Measurements from ENCODE around the gene TMTC1. TPM values are rescaled to one million over a fixed set of nuclear protein-coding genes. Genes with fewer than 3 reads are reported as not detected.

The TMTC1 gene
- total RNA-seq, 1 experiment from 2014 or later, result not detected

GRCh38 chr12:29595071-29595755 is 188.5 kb downstream of the TMTC1 start:
- in situ Hi-C loops (cut with HindIII; ENCODE audit: low sequenced_read_pairs), result no loop called here
- no peak for DNase-seq (ENCODE audit: low spot score)

GRCh38 chr12:29593001-29593400 is 190.7 kb downstream of the TMTC1 start:
- in situ Hi-C loops (cut with HindIII; ENCODE audit: low sequenced_read_pairs), result no loop called here
- DNase-seq (ENCODE audit: low spot score), result no peak

GRCh38 chr12:29591140-29592020 is 192.4 kb downstream of the TMTC1 start:
- in situ Hi-C loops (cut with HindIII; ENCODE audit: low sequenced_read_pairs), result no loop called here
- DNase-seq (ENCODE audit: low spot score), result no peak

GRCh38 chr12:29589851-29590250 is 193.9 kb downstream of the TMTC1 start:
- DNase-seq (ENCODE audit: low spot score), result no peak
- in situ Hi-C loops (cut with HindIII; ENCODE audit: low sequenced_read_pairs), result no loop called here

GRCh38 chr12:29589286-29589820 is 194.4 kb downstream of the TMTC1 start:
- no peak for DNase-seq (ENCODE audit: low spot score)
- in situ Hi-C loops (cut with HindIII; ENCODE audit: low sequenced_read_pairs), result no loop called here

- in situ Hi-C loops (cut with HindIII; ENCODE audit: low sequenced_read_pairs), result no loop called here
- DNase-seq (ENCODE audit: low spot score), result no peak
Observed at GRCh38 chr12:29582677-29583272, 201.0 kb downstream of the TMTC1 start.

- no peak for DNase-seq (ENCODE audit: low spot score)
- in situ Hi-C loops (cut with HindIII; ENCODE audit: low sequenced_read_pairs), result no loop called here
Observed at GRCh38 chr12:29582146-29582545, 201.6 kb downstream of the TMTC1 start.

GRCh38 chr12:29581631-29582030 is 202.1 kb downstream of the TMTC1 start:
- DNase-seq (ENCODE audit: low spot score), result no peak
- in situ Hi-C loops (cut with HindIII; ENCODE audit: low sequenced_read_pairs), result no loop called here

GRCh38 chr12:29580971-29581370 is 202.8 kb downstream of the TMTC1 start:
- DNase-seq (ENCODE audit: low spot score), result no peak
- in situ Hi-C loops (cut with HindIII; ENCODE audit: low sequenced_read_pairs), result no loop called here

- DNase-seq (ENCODE audit: low spot score), result no peak
Observed at GRCh38 chr12:29578731-29579130, 205.0 kb downstream of the TMTC1 start.

GRCh38 chr12:29578070-29578469 is 205.7 kb downstream of the TMTC1 start:
- in situ Hi-C loops (cut with HindIII; ENCODE audit: low sequenced_read_pairs), result no loop called here
- DNase-seq (ENCODE audit: low spot score), result no peak

More at GRCh38 chr12:29578731-29579130, 205.0 kb downstream of the TMTC1 start:
- in situ Hi-C loops (cut with HindIII; ENCODE audit: low sequenced_read_pairs), result no loop called here

- no peak for DNase-seq (ENCODE audit: low spot score)
Observed at GRCh38 chr12:29574500-29574899, 209.2 kb downstream of the TMTC1 start.

GRCh38 chr12:29572938-29573337 is 210.8 kb downstream of the TMTC1 start:
- in situ Hi-C loops (cut with HindIII; ENCODE audit: low sequenced_read_pairs), result no loop called here
- no peak for DNase-seq (ENCODE audit: low spot score)

More at GRCh38 chr12:29574500-29574899, 209.2 kb downstream of the TMTC1 start:
- in situ Hi-C loops (cut with HindIII; ENCODE audit: low sequenced_read_pairs), result no loop called here

- DNase-seq (ENCODE audit: low spot score), result no peak
- in situ Hi-C loops (cut with HindIII; ENCODE audit: low sequenced_read_pairs), result no loop called here
Observed at GRCh38 chr12:29572464-29572863, 211.3 kb downstream of the TMTC1 start.

GRCh38 chr12:29569132-29569757 is 214.5 kb downstream of the TMTC1 start:
- in situ Hi-C loops (cut with HindIII; ENCODE audit: low sequenced_read_pairs), result no loop called here
- DNase-seq (ENCODE audit: low spot score), result no peak

GRCh38 chr12:29566441-29566840 is 217.3 kb downstream of the TMTC1 start:
- DNase-seq (ENCODE audit: low spot score), result no peak
- in situ Hi-C loops (cut with HindIII; ENCODE audit: low sequenced_read_pairs), result no loop called here

GRCh38 chr12:29565727-29566126 is 218.0 kb downstream of the TMTC1 start:
- in situ Hi-C loops (cut with HindIII; ENCODE audit: low sequenced_read_pairs), result no loop called here
- no peak for DNase-seq (ENCODE audit: low spot score)

- DNase-seq (ENCODE audit: low spot score), result no peak
- in situ Hi-C loops (cut with HindIII; ENCODE audit: low sequenced_read_pairs), result no loop called here
Observed at GRCh38 chr12:29564925-29565324, 218.8 kb downstream of the TMTC1 start.

- in situ Hi-C loops (cut with HindIII; ENCODE audit: low sequenced_read_pairs), result no loop called here
- no peak for DNase-seq (ENCODE audit: low spot score)
Observed at GRCh38 chr12:29563636-29564035, 220.1 kb downstream of the TMTC1 start.

All from G401 (cell line).